Peyer's patch (tissue), 4 donors: ENCODE data around the gene MICAL3. TPM values are rescaled to one million over a fixed set of nuclear protein-coding genes. Genes with fewer than 3 reads are reported as not detected.
A peak's percentile ranks its signal among the peaks of the same experiment; 100 is the strongest.
"Not testable (repeated sequence)": the region's sequence is repeated elsewhere in the genome, so short reads cannot be mapped to it uniquely, and the experiment has no call there.

ENCODE experiments used
- DNase-seq, 3 donors: peaks; one replicate each; pipeline ENCODE4 v3.0.0-alpha.2; 2017 to 2019
- H3K27ac ChIP-seq, 4 donors: fragments of 200-600 bp; sonication (generic); one replicate each; pipeline ENCODE4 v1.5.1; 2016 to 2019
- H3K27me3 ChIP-seq, 2 donors: fragments of 200-600 bp; sonication (generic); one replicate each; pipeline ENCODE4 v1.5.1; 2019
- H3K36me3 ChIP-seq, 3 donors: fragments of 200-600 bp; sonication (generic); one replicate each; pipeline ENCODE4 v1.5.1; 2016 to 2019
- H3K4me1 ChIP-seq, 4 donors: fragments of 200-600 bp; sonication (generic); one replicate each; pipeline ENCODE4 v1.5.1; 2016 to 2019
- H3K4me3 ChIP-seq, 4 donors: fragments of 200-600 bp; sonication (generic); 1 replicate in 3 of 4; 2 replicates in 1 of 4; pipeline ENCODE4 v1.5.1; 2016 to 2019; ENCODE audit warnings: mild to moderate bottlenecking in 1 of 4
- H3K9me3 ChIP-seq, 4 donors: fragments of 200-600 bp; sonication (generic); one replicate each; pipeline ENCODE4 v1.5.1; 2016 to 2019; ENCODE audit warnings: mild to moderate bottlenecking in 1 of 4
- CTCF ChIP-seq, 6 experiments: fragments of 450-650 bp in 4 of 6; fragments of 200-600 bp in 2 of 6; sonication (generic) in 1 of 6; IDR thresholded peaks; one replicate each; pipeline ENCODE4 v1.5.1; 2017 to 2019; ENCODE audit warnings: antibody characterized with exemption in 6 of 6, mild to moderate bottlenecking in 3 of 6, moderate library complexity in 1 of 6
- POLR2A ChIP-seq, 2 donors: fragments of 450-650 bp; IDR thresholded peaks; one replicate each; pipeline ENCODE4 v1.5.1; 2017; ENCODE audit warnings: antibody characterized with exemption in 2 of 2, mild to moderate bottlenecking in 2 of 2, moderate library complexity in 2 of 2
- total RNA-seq, 4 donors: library from RNA; depleted of rRNA; stranded (reverse); fragments of >200 nt; gene quantifications; one replicate each; pipeline ENCODE4 v1.1.0, GENCODE V29; 2016

MICAL3 gene
- total RNA-seq, 4 donors from 2014 or later = 68.5 to 99.1 (median 88.7) TPM

- Histone ChIP-seq H3K36me3 (no peaks in the 10 kb centered on the region), H3K9me3 (no peaks in the 10 kb centered on the region), H3K27ac (no peak overlapping the region), H3K4me1 (no peaks in the 10 kb centered on the region), H3K27me3 (no peaks in the 10 kb centered on the region), H3K4me3 (no peak overlapping the region)
- DNase-seq = peak in 1 of 3 donors; percentile 52
- no peak for TF ChIP-seq CTCF (IDR thresholded peaks at IDR 0.05)
- TF ChIP-seq POLR2A (IDR thresholded peaks at IDR 0.05) = no peak
These were observed 11.8 kb downstream of the MICAL3 start for GRCh38 chr22:18012531-18012930.

DNA sequence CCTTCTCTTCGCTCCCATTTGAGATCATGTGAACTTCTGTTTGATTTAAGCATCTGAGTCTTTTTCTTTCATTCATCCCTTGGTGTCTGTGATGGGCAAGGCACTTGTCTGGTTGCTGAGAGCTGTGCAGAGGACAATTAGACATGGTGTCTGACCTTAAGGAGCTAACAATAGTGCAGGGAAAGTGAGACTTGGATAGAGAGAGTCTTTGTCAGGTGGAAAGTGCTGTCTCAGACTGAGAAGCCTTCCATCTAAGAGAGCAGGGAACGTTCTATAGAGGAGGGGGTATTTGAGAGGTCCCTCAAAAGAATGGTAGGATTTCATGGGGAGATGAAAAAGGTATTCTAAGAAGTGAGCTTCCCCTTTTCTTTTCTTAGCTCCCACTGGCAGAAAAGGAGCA, 14.1 kb downstream of the MICAL3 start:
- H3K36me3 ChIP-seq = no peaks in the 10 kb centered on the region
- peaks cover 0 to 4% (median 0%) of the 10 kb centered on the region in 4 donors for H3K4me1 ChIP-seq
- H3K9me3 ChIP-seq = no peaks in the 10 kb centered on the region
- no peak for TF ChIP-seq CTCF (IDR thresholded peaks at IDR 0.05)
- no peak for TF ChIP-seq POLR2A (IDR thresholded peaks at IDR 0.05)
- no peak overlapping the region for H3K27ac ChIP-seq
- no peaks in the 10 kb centered on the region for H3K27me3 ChIP-seq
- DNase-seq = no peak
- no peak overlapping the region for H3K4me3 ChIP-seq

DNA sequence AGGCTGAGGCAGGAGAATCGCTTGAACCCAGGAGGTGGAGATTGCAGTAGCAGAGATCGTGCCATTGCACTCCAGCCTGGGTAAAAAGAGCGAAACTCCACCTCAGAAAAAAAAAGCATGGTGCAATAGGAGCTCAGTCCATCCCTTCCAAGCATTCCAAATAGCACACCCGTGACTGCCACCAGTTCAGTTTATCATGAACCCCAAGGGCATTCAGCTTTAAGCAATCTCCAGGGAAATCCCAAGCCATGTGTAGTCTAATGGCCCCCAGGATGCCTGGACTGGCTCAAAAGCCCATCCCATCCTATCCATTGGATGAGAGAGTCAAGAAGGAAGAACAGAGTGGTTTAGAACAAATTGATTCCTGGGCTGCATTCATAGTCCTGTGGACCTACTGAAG, 16.2 kb downstream of the MICAL3 start:
- no peaks in the 10 kb centered on the region for H3K36me3 ChIP-seq
- no peaks in the 10 kb centered on the region for H3K9me3 ChIP-seq
- H3K27me3 ChIP-seq = no peaks in the 10 kb centered on the region
- H3K27ac ChIP-seq = no peak overlapping the region
- no peak overlapping the region for H3K4me3 ChIP-seq
- peaks cover 0 to 4% (median 0%) of the 10 kb centered on the region in 4 donors for H3K4me1 ChIP-seq
- no peak for DNase-seq
- no peak for TF ChIP-seq CTCF (IDR thresholded peaks at IDR 0.05)
- TF ChIP-seq POLR2A (IDR thresholded peaks at IDR 0.05) = no peak

DNA sequence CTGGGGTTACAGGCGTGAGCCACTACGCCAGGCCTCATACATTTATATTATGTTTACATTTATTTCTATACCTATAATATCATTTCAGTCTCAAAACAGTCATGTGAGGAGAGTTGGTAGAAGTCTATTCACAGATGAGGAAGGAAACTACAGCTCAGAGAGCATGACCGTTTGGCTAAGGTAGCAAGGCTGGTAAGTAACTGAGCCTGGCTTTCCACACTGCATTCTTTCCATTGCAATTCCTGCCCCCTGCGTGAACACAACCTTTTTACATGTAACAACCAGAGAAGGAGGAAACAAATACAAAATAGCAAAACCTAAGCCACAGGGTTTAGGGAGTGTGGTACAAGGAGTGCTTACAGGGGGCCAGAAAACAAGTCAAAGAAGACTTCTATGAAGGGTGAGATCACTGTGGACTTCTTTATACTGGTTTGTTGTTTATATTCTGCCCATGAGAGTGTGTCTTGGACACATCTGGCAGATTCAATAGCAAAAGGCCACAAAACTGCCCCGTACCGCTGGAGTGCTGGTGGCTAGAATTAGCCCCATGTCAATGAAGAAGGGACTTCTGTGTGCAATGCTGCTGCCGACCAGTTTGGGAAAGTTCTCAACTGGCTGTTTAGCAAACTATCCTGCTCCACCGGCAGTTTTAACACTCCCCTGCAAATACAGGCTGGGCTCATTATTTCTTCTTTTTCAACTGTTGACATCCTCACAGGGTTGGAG, 19.0 kb downstream of the MICAL3 start:
- Histone ChIP-seq H3K4me1 (peaks cover 0 to 4% (median 1%) of the 10 kb centered on the region in 4 donors), H3K9me3 (no peaks in the 10 kb centered on the region), H3K27ac (peak overlapping the region in 3 of 4 donors; percentile 18 to 71 (median 49)), H3K4me3 (no peak overlapping the region), H3K27me3 (no peaks in the 10 kb centered on the region), H3K36me3 (no peaks in the 10 kb centered on the region)
- DNase-seq = peak in 2 of 3 donors; percentile 58 to 62
- TF ChIP-seq POLR2A (IDR thresholded peaks at IDR 0.05) (no peak), CTCF (IDR thresholded peaks at IDR 0.05) (no peak)

DNA sequence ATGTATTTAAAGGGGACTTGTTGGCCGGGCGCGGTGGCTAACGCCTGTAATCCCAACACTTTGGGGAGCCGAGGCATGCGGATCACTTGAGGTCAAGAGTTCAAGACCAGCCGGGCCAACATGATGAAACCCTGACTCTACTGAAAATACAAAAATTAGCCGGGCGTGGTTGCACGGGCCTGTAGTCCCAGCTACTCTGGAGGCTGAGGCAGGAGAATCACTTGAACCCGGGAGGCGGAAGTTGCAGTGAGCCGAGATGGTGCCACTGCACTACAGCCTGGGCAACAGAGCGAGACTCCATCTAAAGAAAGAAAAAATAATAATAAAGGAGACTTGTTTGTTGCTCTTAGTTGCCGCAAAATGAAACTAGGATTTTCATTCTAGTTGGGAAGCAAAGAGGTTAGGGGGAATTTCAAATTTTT, 22.5 kb downstream of the MICAL3 start:
- not testable (repeated sequence) for H3K27me3 ChIP-seq, H3K36me3 ChIP-seq, H3K9me3 ChIP-seq, DNase-seq
- Histone ChIP-seq H3K27ac (peak overlapping the region; percentile 93 to 99 (median 94)), H3K4me3 (peak overlapping the region; percentile 74 to 99 (median 84)), H3K4me1 (peaks cover 0 to 12% (median 7%) of the 10 kb centered on the region in 4 donors)

DNA sequence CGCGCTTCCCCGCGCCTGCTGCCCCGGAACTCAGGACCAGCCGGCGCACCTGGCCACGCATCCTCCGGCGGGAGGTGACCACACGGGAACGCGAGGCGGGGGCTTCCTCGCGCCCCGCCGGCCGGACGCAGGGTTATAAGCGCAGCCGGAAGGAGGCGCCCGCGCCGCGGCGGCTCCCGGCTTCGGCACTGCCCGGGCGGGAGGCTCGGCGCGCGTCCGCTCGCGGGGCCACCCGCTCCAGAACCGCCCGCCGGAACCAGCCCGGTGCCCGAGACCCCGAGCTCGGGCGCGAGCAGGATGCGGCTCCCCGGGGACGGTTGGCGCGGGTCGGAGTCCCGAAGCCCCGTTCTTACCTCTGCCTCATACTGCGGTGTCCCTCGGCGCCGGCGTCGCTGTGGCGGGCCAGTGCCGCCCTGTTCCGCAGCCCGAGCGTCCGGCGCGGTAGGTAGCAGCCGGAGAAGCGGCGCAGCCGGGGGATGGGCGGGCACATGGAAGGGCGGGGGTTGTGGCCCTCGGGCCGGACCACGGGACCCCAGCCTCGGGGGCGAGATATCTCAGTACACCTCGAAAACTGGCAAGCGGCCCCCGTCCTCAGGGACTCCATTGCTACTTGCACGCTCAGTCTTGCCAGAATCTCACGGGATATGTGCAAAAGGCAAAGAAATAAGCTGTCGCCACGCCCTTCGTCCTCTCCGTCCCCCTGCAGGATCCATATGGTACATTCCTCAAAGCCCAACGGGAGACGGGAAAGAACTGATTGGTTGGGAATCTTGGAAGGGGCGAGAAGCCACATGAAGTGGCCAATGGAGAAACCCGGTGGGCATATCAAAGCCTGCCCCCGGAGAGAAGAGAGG, 23.1 kb downstream of the MICAL3 start:
- peak; percentile 82 to 94 (median 93) for DNase-seq
- Histone ChIP-seq H3K4me1 (peaks cover 0 to 12% (median 7%) of the 10 kb centered on the region in 4 donors), H3K9me3 (no peaks in the 10 kb centered on the region), H3K27ac (peak overlapping the region; percentile 93 to 99 (median 94)), H3K4me3 (peak overlapping the region; percentile 74 to 99 (median 84)), H3K36me3 (no peaks in the 10 kb centered on the region), H3K27me3 (no peaks in the 10 kb centered on the region)
- TF ChIP-seq POLR2A (IDR thresholded peaks at IDR 0.05) (peak; percentile 74 to 77), CTCF (IDR thresholded peaks at IDR 0.05) (peak; percentile 21 to 67 (median 59))
